Progenitor cell of endocrine pancreas (in vitro differentiated cells): Measurements from ENCODE around the gene WFDC1. TPM values are rescaled to one million over a fixed set of nuclear protein-coding genes. Genes with fewer than 3 reads are reported as not detected.

Experiments used
- DNase-seq: peaks from one replicate; pipeline ENCODE4 v3.0.0; 2021; ENCODE audit warnings: low spot score; ENCODE audit not compliant: unreplicated experiment
- H3K27ac Mint-ChIP-seq: 2 replicates; pipeline ENCODE4 v1.8.0; 2021; ENCODE audit warnings: mild to moderate bottlenecking, moderate library complexity, mixed read lengths
- H3K27me3 Mint-ChIP-seq: 2 replicates; pipeline ENCODE4 v1.8.0; 2021; ENCODE audit warnings: mixed read lengths
- H3K36me3 Mint-ChIP-seq: 2 replicates; pipeline ENCODE4 v1.8.0; 2022; ENCODE audit warnings: mixed read lengths; ENCODE audit not compliant: insufficient read depth
- H3K4me1 Mint-ChIP-seq: 2 replicates; pipeline ENCODE4 v1.8.0; 2021; ENCODE audit warnings: low read depth, mixed read lengths
- H3K4me3 Mint-ChIP-seq: 2 replicates; pipeline ENCODE4 v1.8.0; 2021; ENCODE audit warnings: low read depth, mild to moderate bottlenecking, moderate library complexity, mixed read lengths
- H3K9me3 Mint-ChIP-seq: 2 replicates; pipeline ENCODE4 v1.8.0; 2021; ENCODE audit warnings: low read depth, mixed read lengths
- total RNA-seq: library from RNA; stranded (reverse); gene quantifications from 2 replicates; pipeline ENCODE4 v1.2.1, GENCODE V29; 2021
- TF ChIP-seq, protein P1 (sequence below): fragments of 200-600 bp; sonication (generic); IDR thresholded peaks from one replicate; pipeline ENCODE4 v1.5.0; 2021; ENCODE audit warnings: antibody characterized with exemption, mild to moderate bottlenecking; ENCODE audit not compliant: unreplicated experiment

Gene WFDC1
- total RNA-seq, 1 donor from 2014 or later, result 0.24 TPM

DNA sequence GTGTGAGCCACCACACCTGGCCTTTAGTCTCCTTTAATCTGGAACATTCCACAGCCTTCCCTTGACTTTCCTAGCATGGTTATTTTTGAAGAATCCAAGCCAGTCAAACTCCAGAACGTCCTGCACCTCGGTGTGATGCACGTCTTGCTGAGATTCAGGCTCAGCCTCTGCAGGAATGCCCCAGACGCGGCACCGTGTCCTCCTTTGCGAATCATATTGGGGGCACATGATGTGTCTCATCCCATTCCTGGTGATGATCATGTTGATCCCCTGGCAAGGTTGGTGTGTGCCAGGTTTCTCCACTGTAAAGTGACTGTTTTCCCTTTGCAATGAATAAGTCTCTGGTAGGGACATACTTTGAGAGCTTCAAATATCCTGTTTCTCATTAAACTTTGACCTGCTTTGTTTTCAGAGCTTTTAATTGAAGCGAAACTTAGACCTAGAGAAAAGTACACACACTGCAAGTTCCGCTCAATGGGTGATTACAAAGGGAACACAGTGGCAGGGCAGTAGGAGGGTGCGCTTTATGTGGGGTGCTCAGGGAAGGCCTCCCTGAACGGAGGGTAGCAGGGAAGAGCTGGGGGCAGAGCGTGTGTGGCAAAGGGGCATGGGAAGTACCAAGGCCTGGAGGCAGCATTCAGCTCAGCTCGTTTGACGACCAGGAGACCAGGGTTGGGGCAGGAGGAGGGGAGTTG, 64.1 kb downstream of the WFDC1 start:
- H3K36me3 Mint-ChIP-seq, result no peaks in the 10 kb centered on the region
- TF ChIP-seq, protein P1, sequence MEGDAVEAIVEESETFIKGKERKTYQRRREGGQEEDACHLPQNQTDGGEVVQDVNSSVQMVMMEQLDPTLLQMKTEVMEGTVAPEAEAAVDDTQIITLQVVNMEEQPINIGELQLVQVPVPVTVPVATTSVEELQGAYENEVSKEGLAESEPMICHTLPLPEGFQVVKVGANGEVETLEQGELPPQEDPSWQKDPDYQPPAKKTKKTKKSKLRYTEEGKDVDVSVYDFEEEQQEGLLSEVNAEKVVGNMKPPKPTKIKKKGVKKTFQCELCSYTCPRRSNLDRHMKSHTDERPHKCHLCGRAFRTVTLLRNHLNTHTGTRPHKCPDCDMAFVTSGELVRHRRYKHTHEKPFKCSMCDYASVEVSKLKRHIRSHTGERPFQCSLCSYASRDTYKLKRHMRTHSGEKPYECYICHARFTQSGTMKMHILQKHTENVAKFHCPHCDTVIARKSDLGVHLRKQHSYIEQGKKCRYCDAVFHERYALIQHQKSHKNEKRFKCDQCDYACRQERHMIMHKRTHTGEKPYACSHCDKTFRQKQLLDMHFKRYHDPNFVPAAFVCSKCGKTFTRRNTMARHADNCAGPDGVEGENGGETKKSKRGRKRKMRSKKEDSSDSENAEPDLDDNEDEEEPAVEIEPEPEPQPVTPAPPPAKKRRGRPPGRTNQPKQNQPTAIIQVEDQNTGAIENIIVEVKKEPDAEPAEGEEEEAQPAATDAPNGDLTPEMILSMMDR, result no peak
- no peaks in the 10 kb centered on the region for H3K9me3 Mint-ChIP-seq
- peak overlapping the region; percentile 33 for H3K4me3 Mint-ChIP-seq
- DNase-seq, result no peak
- H3K27me3 Mint-ChIP-seq, result peaks cover 8% of the 10 kb centered on the region
- H3K4me1 Mint-ChIP-seq, result peaks cover 30% of the 10 kb centered on the region
- peak overlapping the region; percentile 50 for H3K27ac Mint-ChIP-seq

GRCh38 chr16:84359326-84359725, 64.6 kb downstream of the WFDC1 start:
- H3K36me3 Mint-ChIP-seq, result no peaks in the 10 kb centered on the region
- TF ChIP-seq, protein P1, result no peak
- DNase-seq, result no peak
- peaks cover 30% of the 10 kb centered on the region for H3K4me1 Mint-ChIP-seq
- H3K27ac Mint-ChIP-seq, result no peak overlapping the region
- H3K4me3 Mint-ChIP-seq, result no peak overlapping the region
- H3K9me3 Mint-ChIP-seq, result no peaks in the 10 kb centered on the region
- H3K27me3 Mint-ChIP-seq, result peaks cover 11% of the 10 kb centered on the region

GRCh38 chr16:84360170-84360569, 65.5 kb downstream of the WFDC1 start:
- H3K36me3 Mint-ChIP-seq, result no peaks in the 10 kb centered on the region
- H3K27ac Mint-ChIP-seq, result peak overlapping the region; percentile 68
- peaks cover 30% of the 10 kb centered on the region for H3K4me1 Mint-ChIP-seq
- H3K4me3 Mint-ChIP-seq, result no peak overlapping the region
- H3K27me3 Mint-ChIP-seq, result peaks cover 12% of the 10 kb centered on the region
- no peak for DNase-seq
- no peaks in the 10 kb centered on the region for H3K9me3 Mint-ChIP-seq
- TF ChIP-seq, protein P1, result no peak

GRCh38 chr16:84360748-84361147, 66.1 kb downstream of the WFDC1 start:
- Mint-ChIP-seq H3K27ac (no peak overlapping the region), H3K27me3 (peaks cover 12% of the 10 kb centered on the region), H3K9me3 (no peaks in the 10 kb centered on the region), H3K36me3 (no peaks in the 10 kb centered on the region), H3K4me1 (peaks cover 30% of the 10 kb centered on the region), H3K4me3 (no peak overlapping the region)
- DNase-seq, result no peak
- TF ChIP-seq, protein P1, result no peak

GRCh38 chr16:84361546-84361945, 66.9 kb downstream of the WFDC1 start:
- H3K4me1 Mint-ChIP-seq, result peaks cover 26% of the 10 kb centered on the region

More at GRCh38 chr16:84361546-84361945, 66.9 kb downstream of the WFDC1 start:
- no peaks in the 10 kb centered on the region for H3K9me3 Mint-ChIP-seq
- H3K27me3 Mint-ChIP-seq, result peaks cover 12% of the 10 kb centered on the region
- H3K36me3 Mint-ChIP-seq, result no peaks in the 10 kb centered on the region
- no peak for DNase-seq
- H3K27ac Mint-ChIP-seq, result no peak overlapping the region
- H3K4me3 Mint-ChIP-seq, result no peak overlapping the region
- TF ChIP-seq, protein P1, result no peak
